HG02678 (cell line): Measurements from ENCODE around the gene CACNA1H.

Experiments
- ATAC-seq: cut with Tn5 transposase; IDR thresholded peaks from one replicate; pipeline ENCODE4 v1.9.1; 2021; ENCODE audit warnings: mild to moderate bottlenecking, moderate library complexity; ENCODE audit not compliant: unreplicated experiment

CACNA1H gene

GRCh38 chr16:1152651-1153259 is at the start of gene CACNA1H:
CACNA1H (plus strand) TSS chr16:1153106; CDS start chr16:1153738, 632 bp downstream.
- no peak for ATAC-seq

GRCh38 chr16:1103636-1103980 is 49.3 kb upstream of the CACNA1H start:
- ATAC-seq = no peak

GRCh38 chr16:1105888-1106620 is 46.9 kb upstream of the CACNA1H start:
- ATAC-seq = no peak

DNA sequence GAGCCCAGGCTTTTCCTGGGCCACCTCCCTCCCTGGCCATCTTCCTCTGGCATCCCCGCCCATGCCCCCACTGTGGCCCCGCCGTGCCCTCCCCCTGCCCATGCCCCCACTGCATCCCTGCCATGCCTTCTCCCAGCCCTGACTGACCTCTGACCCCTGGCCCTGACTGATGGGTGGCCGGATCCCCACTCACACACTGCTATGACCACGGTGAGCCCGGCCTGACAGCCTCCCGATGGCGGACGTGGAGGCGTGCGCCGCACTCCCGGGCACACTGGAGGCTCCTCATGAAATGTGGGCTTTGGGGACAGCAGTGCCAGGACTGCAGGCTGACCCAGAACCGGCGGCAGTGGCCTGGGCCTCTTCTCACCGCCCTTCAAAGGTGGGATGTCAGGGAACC is 46.2 kb upstream of the CACNA1H start:
- ATAC-seq = no peak

- ATAC-seq = no peak
Observed at GRCh38 chr16:1107141-1107540, 45.8 kb upstream of the CACNA1H start.

- no peak for ATAC-seq
Observed at GRCh38 chr16:1107731-1108130, 45.2 kb upstream of the CACNA1H start.

DNA sequence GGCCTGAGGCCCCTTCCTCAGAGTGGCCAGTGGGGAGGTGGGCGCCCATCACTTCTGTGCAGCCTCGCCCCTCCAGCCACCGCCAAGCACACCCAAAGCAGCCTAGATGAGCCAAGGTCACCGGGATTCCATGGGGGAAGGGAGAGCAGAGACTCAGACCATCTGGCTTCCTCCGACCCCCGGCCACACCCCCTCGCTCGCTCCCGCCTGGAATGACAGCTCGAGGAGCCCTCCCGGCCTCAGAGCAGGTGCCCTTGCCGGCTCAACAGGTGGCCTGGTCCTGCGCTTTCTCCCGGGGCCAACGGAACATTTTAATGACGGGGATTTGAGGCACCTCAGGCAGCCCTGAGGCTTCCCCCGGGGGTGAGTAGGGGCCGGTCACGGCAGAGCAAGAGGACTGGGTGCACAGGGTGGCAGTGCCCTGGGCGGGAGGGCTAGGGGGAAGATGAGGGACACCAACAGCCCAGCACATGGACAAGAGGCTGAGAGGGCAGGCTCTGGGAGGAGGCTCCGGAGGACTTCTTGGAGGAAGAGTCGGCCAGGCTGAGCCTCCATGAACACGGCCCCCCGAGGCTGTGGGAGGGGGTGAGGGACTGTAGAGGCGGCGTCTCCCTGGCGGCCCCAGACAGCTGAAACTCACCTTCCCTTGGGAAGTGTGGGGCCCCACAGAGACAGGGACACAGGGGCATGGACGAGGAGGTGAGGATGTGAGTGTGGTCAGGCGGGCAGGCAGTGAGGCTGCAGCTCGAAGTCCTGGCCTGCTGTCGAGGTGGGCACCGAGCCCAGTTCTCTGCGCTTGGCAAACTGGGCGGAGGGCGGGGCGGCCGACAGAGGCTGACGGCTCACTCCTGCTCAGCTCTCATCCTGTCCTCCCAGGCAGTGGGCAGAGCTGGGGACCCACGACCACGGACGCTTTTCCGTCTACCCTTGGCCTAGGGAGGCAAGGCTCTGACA is 44.3 kb upstream of the CACNA1H start:
- ATAC-seq = no peak

DNA sequence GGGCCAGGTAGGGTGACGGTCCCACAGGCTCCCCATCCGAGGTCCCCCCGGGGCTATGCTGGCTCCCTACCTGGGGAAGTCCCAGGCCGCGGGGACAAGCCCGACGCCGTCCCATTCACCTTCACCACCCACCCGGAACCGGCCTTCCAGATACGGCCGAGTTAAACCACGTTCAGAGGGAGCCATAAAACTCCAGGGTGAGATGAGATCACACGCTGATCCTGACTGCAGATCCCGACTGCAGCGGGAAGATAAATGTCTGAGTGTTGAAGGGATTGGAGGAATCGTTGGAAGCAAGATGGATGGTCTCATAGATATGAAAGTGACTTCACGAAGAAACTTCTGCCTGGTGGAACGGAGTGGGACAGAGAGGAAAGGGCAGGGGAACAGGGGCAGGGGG is 43.3 kb upstream of the CACNA1H start:
- ATAC-seq = no peak

DNA sequence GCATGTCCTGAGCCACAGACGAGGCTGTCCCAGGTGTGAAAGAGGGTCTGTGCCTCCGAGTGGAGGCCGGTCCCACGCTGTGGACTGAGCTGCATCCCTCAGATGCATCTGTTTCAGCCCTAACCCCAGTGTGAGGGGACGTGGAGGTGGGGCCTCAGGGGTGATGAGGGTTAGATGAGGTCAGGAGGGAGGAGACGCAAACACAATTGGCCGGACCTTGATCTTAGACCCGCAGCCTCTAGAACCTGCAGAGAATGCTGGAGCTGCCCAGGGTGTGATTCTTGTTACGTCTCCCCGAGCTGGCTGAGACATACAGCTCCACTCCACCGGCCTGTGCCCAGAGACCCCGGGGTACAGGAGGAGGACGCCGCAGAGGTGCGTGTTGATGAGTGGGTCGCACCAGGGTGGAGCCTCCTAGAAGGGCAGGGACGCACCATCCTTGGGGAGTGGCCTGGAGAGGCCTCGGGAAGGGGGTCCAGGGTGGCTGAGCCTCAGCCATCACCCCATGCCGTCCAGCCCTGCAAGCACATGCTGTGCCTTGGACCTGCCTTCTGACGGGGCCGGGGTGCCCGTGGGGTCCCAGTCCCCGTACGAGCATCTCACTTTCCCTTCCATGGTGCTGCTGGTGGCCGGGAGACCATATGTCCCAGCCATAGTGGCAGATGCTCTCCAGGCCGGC is 40.3 kb upstream of the CACNA1H start:
- no peak for ATAC-seq

DNA sequence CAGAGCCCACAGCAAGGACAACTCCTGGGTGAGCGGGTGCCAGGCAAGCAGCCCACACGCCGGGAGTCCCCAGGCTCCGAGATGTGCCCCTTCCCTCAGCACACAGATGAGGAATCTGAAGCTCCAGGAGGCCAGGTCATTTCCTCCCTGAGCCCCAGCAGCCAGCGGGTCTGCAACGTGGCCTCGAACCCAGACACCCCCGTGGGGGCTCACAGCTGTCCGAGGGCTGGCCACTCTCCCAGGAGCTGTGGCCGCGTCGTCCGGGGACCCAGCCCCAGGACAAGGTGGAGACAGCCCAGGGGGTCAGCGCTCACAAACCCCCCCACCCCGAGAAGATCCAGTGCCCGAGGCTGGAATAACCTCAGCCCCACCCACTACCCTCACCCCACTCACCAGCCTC is 39.4 kb upstream of the CACNA1H start:
- no peak for ATAC-seq

- no peak for ATAC-seq
Observed at GRCh38 chr16:1113889-1114526, 38.9 kb upstream of the CACNA1H start.

GRCh38 chr16:1116693-1117077 is 36.2 kb upstream of the CACNA1H start:
- no peak for ATAC-seq

DNA sequence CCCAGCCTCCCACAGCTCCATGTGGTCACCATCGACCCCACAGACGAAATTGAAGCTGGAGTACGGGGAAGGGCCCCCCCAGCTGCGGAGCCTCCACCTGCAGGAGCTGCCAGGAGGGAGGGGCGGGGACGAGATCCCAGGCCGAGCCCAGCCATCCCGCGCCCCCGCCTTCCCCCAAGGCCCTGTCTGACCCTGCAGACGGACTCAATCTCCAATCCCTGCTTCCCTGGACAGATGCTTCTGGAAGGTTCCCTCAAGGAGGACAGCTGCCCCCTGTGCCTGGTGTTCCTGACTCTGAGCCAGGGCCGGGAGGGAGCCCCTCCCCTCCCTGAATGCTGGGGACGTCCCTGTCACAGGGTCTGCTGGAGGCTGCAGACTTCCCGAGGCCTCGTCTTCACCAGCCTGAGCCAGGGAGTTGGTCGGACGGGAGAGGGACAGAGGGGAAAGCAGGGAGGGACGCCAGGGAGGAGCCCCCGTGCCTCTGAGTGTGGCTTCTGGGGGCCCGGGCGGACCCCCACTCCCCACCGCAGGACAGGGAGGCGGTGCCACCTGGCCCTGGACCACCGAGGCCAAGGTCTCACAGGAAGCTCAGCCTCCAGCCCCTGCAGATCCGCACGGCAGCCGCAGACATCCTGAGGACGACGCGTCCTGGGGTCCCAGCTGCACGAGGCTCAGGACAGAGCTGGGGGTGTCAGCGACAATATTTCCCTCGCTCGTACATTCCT is 35.6 kb upstream of the CACNA1H start:
- no peak for ATAC-seq

DNA sequence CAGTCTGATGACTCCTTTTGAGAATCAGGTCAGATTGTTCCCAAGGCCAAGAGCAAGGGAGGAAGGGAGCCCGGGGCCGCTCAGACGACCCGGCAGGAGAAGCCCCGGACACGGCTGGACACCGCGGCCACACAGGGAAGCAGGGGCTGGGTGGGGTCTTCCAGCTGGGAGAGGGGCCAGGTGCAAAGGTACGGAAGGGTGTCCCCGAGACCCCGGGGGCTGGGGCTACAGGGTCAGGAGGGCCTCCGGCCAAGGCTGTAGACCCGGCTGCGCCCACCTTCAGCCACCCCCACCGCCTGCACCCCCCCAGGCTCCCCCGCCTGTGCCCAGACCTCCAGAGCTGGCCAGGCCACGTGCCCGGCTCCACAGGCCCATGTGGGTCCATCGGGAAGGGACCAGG is 35.0 kb upstream of the CACNA1H start:
- ATAC-seq = no peak

- ATAC-seq = no peak
Observed at GRCh38 chr16:1119129-1119528, 33.8 kb upstream of the CACNA1H start.

DNA sequence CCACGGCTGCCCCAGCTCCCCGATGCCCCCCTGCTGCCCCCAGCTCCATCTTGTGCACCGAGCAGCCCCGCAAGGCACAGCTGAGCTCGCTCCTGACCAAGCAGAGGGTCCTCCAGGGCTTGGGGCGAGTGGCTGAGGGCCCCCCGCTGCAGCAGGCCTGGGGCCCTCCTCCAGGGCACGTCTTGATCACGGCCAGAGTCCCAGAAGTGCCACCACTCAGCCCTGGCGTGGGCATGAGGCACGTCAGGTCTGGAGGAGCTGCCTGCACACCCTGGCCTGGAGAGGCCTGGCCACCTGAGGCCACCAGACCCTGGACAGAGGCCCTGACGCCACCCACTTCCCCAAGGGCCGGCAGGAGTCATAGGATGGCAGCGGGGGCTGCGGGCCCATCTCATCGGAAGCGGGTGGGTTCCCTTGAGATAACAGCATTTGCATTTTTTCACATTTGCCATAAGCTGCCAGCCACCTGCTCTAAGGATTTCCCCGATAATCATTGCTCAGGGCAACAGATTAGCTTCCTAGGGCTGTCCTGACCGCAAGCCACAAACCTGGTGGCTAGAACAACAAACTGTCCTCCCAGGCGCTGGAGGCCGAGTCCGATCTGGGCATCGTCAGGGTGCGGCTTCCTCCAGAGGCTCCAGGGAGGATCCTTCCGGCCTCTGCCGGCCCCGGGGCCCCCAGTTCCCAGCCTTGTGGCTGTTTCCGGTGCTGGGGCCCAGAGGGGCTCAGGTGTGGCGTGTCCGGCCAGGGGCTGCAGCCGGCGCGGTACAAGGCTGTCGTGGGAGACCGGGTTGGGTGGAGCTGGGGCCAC is 32.9 kb upstream of the CACNA1H start:
- ATAC-seq = no peak

- no peak for ATAC-seq
Observed at GRCh38 chr16:1120577-1120941, 32.3 kb upstream of the CACNA1H start.

- ATAC-seq = no peak
Observed at GRCh38 chr16:1121009-1121408, 31.9 kb upstream of the CACNA1H start.
